T-helper 2 cell treated with Interferon-gamma antibody and Interleukin-4, amounts not matched to agents 5 μg/mL and 100 μg/mL, for 36 hours (primary cell): ENCODE data around the gene LEMD1.

Experiments used
- DNase-seq: peaks from one replicate; pipeline ENCODE4 v3.0.0; 2021; ENCODE audit warnings: low spot score
- H3K27ac Mint-ChIP-seq: one replicate; pipeline ENCODE4 v1.8.0; 2021; ENCODE audit warnings: mild to moderate bottlenecking, mixed read lengths
- H3K27me3 Mint-ChIP-seq: one replicate; pipeline ENCODE4 v1.8.0; 2021; ENCODE audit warnings: low read depth, mixed read lengths
- H3K36me3 Mint-ChIP-seq: one replicate; pipeline ENCODE4 v1.8.0; 2021; ENCODE audit warnings: low read depth, mixed read lengths
- H3K4me1 Mint-ChIP-seq: one replicate; pipeline ENCODE4 v1.8.0; 2021; ENCODE audit warnings: low read depth, mixed read lengths
- H3K4me3 Mint-ChIP-seq: one replicate; pipeline ENCODE4 v1.8.0; 2022; ENCODE audit warnings: mild to moderate bottlenecking, moderate library complexity, mixed read lengths
- H3K9me3 Mint-ChIP-seq: one replicate; pipeline ENCODE4 v1.8.0; 2021; ENCODE audit warnings: mixed read lengths

Gene LEMD1

GRCh38 chr1:205421798-205422197, at the start of gene LEMD1:
LEMD1 (minus strand) TSS chr1:205422056; CDS start chr1:205420536, 1,520 bp downstream.
- Mint-ChIP-seq H3K27me3 (peaks cover 66% of the 10 kb centered on the region), H3K36me3 (no peaks in the 10 kb centered on the region), H3K9me3 (no peaks in the 10 kb centered on the region), H3K4me3 (no peak within 1 kb of the TSS), H3K4me1 (no peaks in the 10 kb centered on the region), H3K27ac (no peak within 1 kb of the TSS)
- no peak for DNase-seq

GRCh38 chr1:205470131-205470530, 48.3 kb upstream of the LEMD1 start:
- Mint-ChIP-seq H3K4me3 (no peak overlapping the region), H3K27me3 (peaks cover 15% of the 10 kb centered on the region), H3K27ac (no peak overlapping the region), H3K4me1 (no peaks in the 10 kb centered on the region), H3K36me3 (no peaks in the 10 kb centered on the region), H3K9me3 (peaks cover 7% of the 10 kb centered on the region)
- DNase-seq, result no peak

GRCh38 chr1:205466595-205467220, 44.9 kb upstream of the LEMD1 start:
- Mint-ChIP-seq H3K27me3 (peaks cover 10% of the 10 kb centered on the region), H3K9me3 (no peaks in the 10 kb centered on the region), H3K27ac (no peak overlapping the region), H3K36me3 (no peaks in the 10 kb centered on the region), H3K4me3 (no peak overlapping the region), H3K4me1 (no peaks in the 10 kb centered on the region)
- no peak for DNase-seq

- Mint-ChIP-seq H3K4me1 (no peaks in the 10 kb centered on the region), H3K9me3 (no peaks in the 10 kb centered on the region), H3K27ac (no peak overlapping the region), H3K36me3 (no peaks in the 10 kb centered on the region), H3K4me3 (no peak overlapping the region), H3K27me3 (peaks cover 13% of the 10 kb centered on the region)
- no peak for DNase-seq
Measured at GRCh38 chr1:205465392-205465791, 43.5 kb upstream of the LEMD1 start.

GRCh38 chr1:205458777-205459566, 37.1 kb upstream of the LEMD1 start:
- H3K4me3 Mint-ChIP-seq, result no peak overlapping the region
- H3K9me3 Mint-ChIP-seq, result no peaks in the 10 kb centered on the region
- DNase-seq, result no peak
- no peak overlapping the region for H3K27ac Mint-ChIP-seq
- no peaks in the 10 kb centered on the region for H3K36me3 Mint-ChIP-seq
- H3K4me1 Mint-ChIP-seq, result peaks cover 2% of the 10 kb centered on the region
- peaks cover 53% of the 10 kb centered on the region for H3K27me3 Mint-ChIP-seq

GRCh38 chr1:205456868-205457745, 35.3 kb upstream of the LEMD1 start:
- Mint-ChIP-seq H3K27ac (no peak overlapping the region), H3K9me3 (no peaks in the 10 kb centered on the region), H3K27me3 (peaks cover 69% of the 10 kb centered on the region), H3K36me3 (no peaks in the 10 kb centered on the region), H3K4me1 (peaks cover 2% of the 10 kb centered on the region), H3K4me3 (peak overlapping the region; percentile 11)
- DNase-seq, result no peak

- H3K27me3 Mint-ChIP-seq, result peaks cover 70% of the 10 kb centered on the region
- peaks cover 2% of the 10 kb centered on the region for H3K4me1 Mint-ChIP-seq
- no peak for DNase-seq
- no peak overlapping the region for H3K4me3 Mint-ChIP-seq
- no peaks in the 10 kb centered on the region for H3K36me3 Mint-ChIP-seq
- no peak overlapping the region for H3K27ac Mint-ChIP-seq
- H3K9me3 Mint-ChIP-seq, result no peaks in the 10 kb centered on the region
Measured at GRCh38 chr1:205456383-205456867, 34.6 kb upstream of the LEMD1 start.

- no peaks in the 10 kb centered on the region for H3K36me3 Mint-ChIP-seq
- no peaks in the 10 kb centered on the region for H3K9me3 Mint-ChIP-seq
- no peak within 1 kb of the TSS for H3K27ac Mint-ChIP-seq
- H3K4me3 Mint-ChIP-seq, result no peak within 1 kb of the TSS
- H3K4me1 Mint-ChIP-seq, result peaks cover 2% of the 10 kb centered on the region
- DNase-seq, result no peak
- peaks cover 72% of the 10 kb centered on the region for H3K27me3 Mint-ChIP-seq
Measured at GRCh38 chr1:205455581-205456382, 33.9 kb upstream of the LEMD1 start, which contains the start of gene BLACAT1. BLACAT1 (minus strand) TSS chr1:205456045.

- Mint-ChIP-seq H3K9me3 (no peaks in the 10 kb centered on the region), H3K27me3 (peaks cover 68% of the 10 kb centered on the region), H3K4me3 (no peak overlapping the region), H3K27ac (no peak overlapping the region), H3K36me3 (no peaks in the 10 kb centered on the region), H3K4me1 (peaks cover 2% of the 10 kb centered on the region)
- DNase-seq, result no peak
Measured at GRCh38 chr1:205454903-205455335, 33.1 kb upstream of the LEMD1 start.

- DNase-seq, result no peak
- H3K36me3 Mint-ChIP-seq, result no peaks in the 10 kb centered on the region
- H3K27me3 Mint-ChIP-seq, result peaks cover 59% of the 10 kb centered on the region
- H3K4me3 Mint-ChIP-seq, result no peak overlapping the region
- H3K9me3 Mint-ChIP-seq, result no peaks in the 10 kb centered on the region
- H3K4me1 Mint-ChIP-seq, result peaks cover 2% of the 10 kb centered on the region
- H3K27ac Mint-ChIP-seq, result no peak overlapping the region
Measured at GRCh38 chr1:205453466-205453865, 31.6 kb upstream of the LEMD1 start.

GRCh38 chr1:205452933-205453332, 31.1 kb upstream of the LEMD1 start:
- DNase-seq, result no peak
- peaks cover 2% of the 10 kb centered on the region for H3K4me1 Mint-ChIP-seq
- no peak overlapping the region for H3K27ac Mint-ChIP-seq
- H3K36me3 Mint-ChIP-seq, result no peaks in the 10 kb centered on the region
- no peak overlapping the region for H3K4me3 Mint-ChIP-seq
- H3K9me3 Mint-ChIP-seq, result no peaks in the 10 kb centered on the region
- H3K27me3 Mint-ChIP-seq, result peaks cover 54% of the 10 kb centered on the region

GRCh38 chr1:205452364-205452763, 30.5 kb upstream of the LEMD1 start:
- H3K36me3 Mint-ChIP-seq, result no peaks in the 10 kb centered on the region
- no peaks in the 10 kb centered on the region for H3K9me3 Mint-ChIP-seq
- H3K27ac Mint-ChIP-seq, result no peak overlapping the region
- DNase-seq, result no peak
- H3K4me1 Mint-ChIP-seq, result peaks cover 2% of the 10 kb centered on the region
- H3K4me3 Mint-ChIP-seq, result no peak overlapping the region
- H3K27me3 Mint-ChIP-seq, result peaks cover 49% of the 10 kb centered on the region

GRCh38 chr1:205451759-205452164, 29.9 kb upstream of the LEMD1 start:
- H3K27me3 Mint-ChIP-seq, result peaks cover 47% of the 10 kb centered on the region

More at GRCh38 chr1:205451759-205452164, 29.9 kb upstream of the LEMD1 start:
- Mint-ChIP-seq H3K4me1 (peaks cover 2% of the 10 kb centered on the region), H3K27ac (no peak overlapping the region), H3K9me3 (no peaks in the 10 kb centered on the region), H3K36me3 (no peaks in the 10 kb centered on the region), H3K4me3 (no peak overlapping the region)
- DNase-seq, result no peak
